Endothelial cell of umbilical vein (primary cell): Measurements from ENCODE around the gene ZDHHC23. TPM values are rescaled to one million over a fixed set of nuclear protein-coding genes. Genes with fewer than 3 reads are reported as not detected.

Experiments used
- BruUV-seq: library from RNA; stranded (reverse); fragments of 400-500 nt; replicated peaks from 2 replicates; lab custom pipeline; 2021; lab: Mats Ljungman, UMichigan
- CTCF ChIA-PET: fragments of 300-600, 350-600 bp; sonication (Branson Sonifier 250); formaldehyde crosslinking; loops from one replicate; lab custom pipeline; 2021; ENCODE audit warnings: antibody characterized with exemption, inconsistent platforms; lab: Charles Lee
- POLR2A ChIA-PET: fragments of 300-600, 350-600 bp; sonication (Branson Sonifier 250); formaldehyde crosslinking; loops from one replicate; lab custom pipeline; 2021; ENCODE audit warnings: antibody characterized with exemption, inconsistent platforms; lab: Charles Lee
- DNase-seq: peaks from one replicate; pipeline ENCODE4 v3.0.0-alpha.2; 2011; ENCODE audit warnings: low read depth, low spot score
- FAIRE-seq: peaks from 2 replicates; lab custom pipeline; 2011; peaks lifted over from hg19 to GRCh38; lab: Jason Lieb, UNC
- H2AFZ ChIP-seq: 2 replicates; pipeline ENCODE4 v1.6.0; 2012; ENCODE audit warnings: low read depth, low read length, control low read depth, inconsistent platforms
- H3K27ac ChIP-seq: 2 replicates; pipeline ENCODE4 v1.5.1; 2011; ENCODE audit warnings: low read depth, mild to moderate bottlenecking, control low read depth, low read length, moderate library complexity; ENCODE audit not compliant: insufficient read depth
- H3K27me3 ChIP-seq, 2 experiments: 2 replicates each; pipeline versions ENCODE4 v1.6.0 to v1.6.1; 2011; ENCODE audit warnings: low read length in 2 of 2, mixed read lengths in 1 of 2; ENCODE audit not compliant: control insufficient read depth in 2 of 2, insufficient read depth in 2 of 2
- H3K36me3 ChIP-seq, 2 experiments: 2 replicates in 1 of 2; 3 replicates in 1 of 2; pipeline ENCODE4 v1.5.1; 2011; ENCODE audit warnings: low read length in 2 of 2, mild to moderate bottlenecking in 1 of 2, moderate library complexity in 1 of 2; ENCODE audit not compliant: control insufficient read depth in 2 of 2, insufficient read depth in 2 of 2; ENCODE audit errors: extremely low read depth in 1 of 2
- H3K4me1 ChIP-seq: 3 replicates; pipeline ENCODE4 v1.5.1; 2011; ENCODE audit warnings: mild to moderate bottlenecking, low read length; ENCODE audit not compliant: control insufficient read depth, insufficient read depth; ENCODE audit errors: extremely low read depth
- H3K4me2 ChIP-seq: 2 replicates; pipeline ENCODE4 v1.6.1; 2011; ENCODE audit warnings: low read length, control low read depth, mixed read lengths; ENCODE audit not compliant: insufficient read depth
- H3K4me3 ChIP-seq, 3 experiments: fragments of 200-600 bp in 1 of 3; sonication (generic), shearing (Covaris generic) in 1 of 3; replicated peaks in 1 of 3; 2 replicates each; pipeline ENCODE4 v1.5.1; 2011 to 2016; ENCODE audit warnings: control low read depth in 3 of 3, low read length in 3 of 3, mild to moderate bottlenecking in 2 of 3, inconsistent platforms in 1 of 3, low read depth in 1 of 3, moderate library complexity in 1 of 3; ENCODE audit not compliant: insufficient read depth in 1 of 3
- H3K79me2 ChIP-seq: 2 replicates; pipeline ENCODE4 v1.6.0; 2012; ENCODE audit warnings: low read length, inconsistent platforms; ENCODE audit not compliant: control insufficient read depth, insufficient read depth
- H3K9ac ChIP-seq: replicated peaks from 2 replicates; pipeline ENCODE3; 2011; ENCODE audit warnings: low read length, control low read depth; ENCODE audit not compliant: insufficient read depth; ENCODE audit errors: extremely low read depth
- H3K9me1 ChIP-seq: replicated peaks from 3 replicates; pipeline ENCODE4 v1.6.0; 2011; ENCODE audit warnings: mild to moderate bottlenecking, low read length; ENCODE audit not compliant: control insufficient read depth, insufficient read depth; ENCODE audit errors: extremely low read depth
- H3K9me3 ChIP-seq: replicated peaks from 2 replicates; pipeline ENCODE4 v1.5.1; 2012; ENCODE audit warnings: low read length, inconsistent platforms; ENCODE audit not compliant: control insufficient read depth, insufficient read depth
- H4K20me1 ChIP-seq: replicated peaks from 2 replicates; pipeline ENCODE3; 2011; ENCODE audit warnings: mild to moderate bottlenecking, low read length; ENCODE audit not compliant: control insufficient read depth, insufficient read depth; ENCODE audit errors: extremely low read depth
- EZH2 ChIP-seq: IDR thresholded peaks from 2 replicates; pipeline ENCODE4 v1.6.1; 2012; ENCODE audit warnings: borderline replicate concordance, low read depth, mild to moderate bottlenecking, moderate library complexity, low read length, inconsistent platforms; ENCODE audit not compliant: severe bottlenecking
- FOS ChIP-seq: IDR thresholded peaks from 2 replicates; pipeline ENCODE4 v1.6.1; 2011; ENCODE audit warnings: mild to moderate bottlenecking, low read length, moderate library complexity, borderline replicate concordance; ENCODE audit not compliant: insufficient read depth
- GATA2 ChIP-seq: IDR thresholded peaks from 2 replicates; pipeline ENCODE4 v1.7.0; 2011; ENCODE audit warnings: low read depth, mild to moderate bottlenecking, moderate library complexity, mixed read lengths, low read length; ENCODE audit not compliant: insufficient read length, insufficient read depth
- JUN ChIP-seq: IDR thresholded peaks from 2 replicates; pipeline ENCODE4 v1.6.1; 2011; ENCODE audit warnings: borderline replicate concordance, low read depth; ENCODE audit not compliant: insufficient read length, insufficient read depth
- MYC ChIP-seq: IDR thresholded peaks from one replicate; pipeline ENCODE4 v1.6.1; 2011; ENCODE audit warnings: mild to moderate bottlenecking, low read depth, low read length
- POLR2A ChIP-seq: IDR thresholded peaks from 2 replicates; pipeline ENCODE4 v1.6.1; 2012; ENCODE audit warnings: low read depth, mild to moderate bottlenecking, control low read depth, low read length
- POLR2AphosphoS5 ChIP-seq: IDR thresholded peaks from 2 replicates; pipeline ENCODE4 v1.6.1; 2012; ENCODE audit warnings: low read depth, mild to moderate bottlenecking, control low read depth, low read length, moderate library complexity; ENCODE audit not compliant: insufficient read depth
- dilution Hi-C: fragments of 300-500 bp; cut with MboI; formaldehyde crosslinking; loops from one replicate; pipeline ENCODE4 v1.15.0; 2019; ENCODE audit warnings: low sequenced_read_pairs; ENCODE audit not compliant: extremely low pct_ligation_motif_present
- intact Hi-C: fragments of 100-400 bp; cut with micrococcal nuclease; formaldehyde crosslinking; loops from one replicate; pipeline ENCODE4 v1.10.0; 2022
- polyA plus RNA-seq, 4 experiments: library from polyadenylated mRNA; depleted of rRNA in 3 of 4; stranded (reverse) in 3 of 4; unstranded in 1 of 4; fragments of >200 nt; gene quantifications; 2 replicates each; pipeline versions ENCODE4 v1.2.1 to v1.2.3, GENCODE V29; 2011 to 2012; ENCODE audit warnings: missing spikeins in 1 of 4
- total RNA-seq: library from RNA; stranded (reverse); gene quantifications from 2 replicates; pipeline ENCODE4 v1.2.3, GENCODE V29; 2021
- TF ChIP-seq, protein P1 (sequence below): IDR thresholded peaks from 2 replicates; pipeline ENCODE4 v1.6.1; 2011; ENCODE audit not compliant: insufficient read depth, insufficient read length
- TF ChIP-seq, protein P2 (sequence below), 2 donors: IDR thresholded peaks; 1 replicate in 1 of 2; 2 replicates in 1 of 2; pipeline ENCODE4 v1.5.1; 2011; ENCODE audit warnings: low read length in 2 of 2, mild to moderate bottlenecking in 2 of 2, moderate library complexity in 2 of 2, control low read depth in 1 of 2, inconsistent platforms in 1 of 2, low read depth in 1 of 2; ENCODE audit not compliant: insufficient read depth in 1 of 2; ENCODE audit errors: extremely low read depth in 1 of 2

ZDHHC23 gene
- total and polyA plus RNA-seq, 2 donors (not counting 3 experiments of a cell fraction or from before 2014, with no cell fraction given): 0.99 to 3.2 TPM

DNA sequence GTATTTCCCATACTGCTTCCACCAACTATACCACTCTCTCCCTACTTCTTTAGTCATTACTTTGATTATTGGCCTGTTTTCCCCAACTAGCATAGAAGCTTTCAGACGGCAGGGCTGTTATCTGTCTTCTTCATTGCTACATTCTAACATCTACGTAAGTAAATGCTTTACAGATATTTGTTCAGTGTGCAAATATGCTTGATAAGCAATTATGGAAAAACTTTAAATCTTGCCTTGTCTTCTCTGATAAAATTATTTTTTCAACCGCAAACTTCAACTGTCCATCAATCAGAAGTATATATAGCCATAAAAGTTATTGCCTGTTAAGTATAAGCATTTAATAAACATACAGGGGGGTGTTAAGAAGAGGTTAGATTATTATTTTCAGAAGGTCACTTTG is 35.7 kb downstream of the ZDHHC23 start:
- Histone ChIP-seq H3K79me2 (no peaks in the 10 kb centered on the region), H3K27me3 (no peaks in the 10 kb centered on the region), H4K20me1 (no peaks in the 10 kb centered on the region), H3K4me1 (no peaks in the 10 kb centered on the region), H3K36me3 (no peaks in the 10 kb centered on the region), H3K9me3 (no peaks in the 10 kb centered on the region), H3K9me1 (no peaks in the 10 kb centered on the region), H3K4me3 (no peak overlapping the region), H3K9ac (no peak overlapping the region), H3K27ac (no peak overlapping the region), H2AFZ (no peak overlapping the region), H3K4me2 (no peak overlapping the region)
- intact Hi-C loops (no loop called here), dilution Hi-C loops (no loop called here)
- BruUV-seq: no TSS peak
- DNase-seq (no peak), FAIRE-seq (no peak)
- CTCF ChIA-PET: interaction anchor here (1.8 kb wide), 1 partner anchor 14 kb away, joined by 4 read pairs; no protein-coding TSS in a partner anchor
- TF ChIP-seq MYC: no peak
- no peak for TF ChIP-seq JUN
- TF ChIP-seq GATA2: no peak
- no peak for TF ChIP-seq POLR2A
- POLR2A ChIA-PET: no interaction called here

DNA sequence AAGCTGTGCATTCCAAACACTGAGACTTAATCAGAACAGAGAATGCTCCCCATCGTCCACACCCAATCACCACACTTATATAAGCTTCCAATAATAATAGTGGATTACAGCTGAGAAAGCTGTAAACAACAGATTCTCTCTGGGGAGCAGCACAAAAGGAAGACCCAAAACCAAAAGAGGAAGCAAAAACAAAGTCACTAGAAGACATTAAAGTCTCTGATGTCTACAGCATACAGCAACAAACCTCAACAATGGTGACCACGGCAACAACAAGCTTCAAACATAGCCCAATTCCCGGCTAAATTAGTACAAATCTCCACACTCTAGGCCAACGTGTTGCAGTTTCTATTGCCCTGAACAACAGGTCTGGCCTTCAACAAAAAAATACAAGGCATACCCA is 37.7 kb downstream of the ZDHHC23 start:
- dilution Hi-C loops: no loop called here
- BruUV-seq: no TSS peak
- no peaks in the 10 kb centered on the region for H3K79me2 ChIP-seq
- H3K9me3 ChIP-seq: no peaks in the 10 kb centered on the region
- no peak overlapping the region for H3K4me3 ChIP-seq
- H2AFZ ChIP-seq: no peak overlapping the region
- POLR2A ChIA-PET: no interaction called here
- H3K9ac ChIP-seq: no peak overlapping the region
- TF ChIP-seq POLR2AphosphoS5 (no peak), POLR2A (no peak), MYC (no peak), EZH2 (no peak), FOS (no peak), JUN (no peak), GATA2 (no peak)
- TF ChIP-seq, protein P1, sequence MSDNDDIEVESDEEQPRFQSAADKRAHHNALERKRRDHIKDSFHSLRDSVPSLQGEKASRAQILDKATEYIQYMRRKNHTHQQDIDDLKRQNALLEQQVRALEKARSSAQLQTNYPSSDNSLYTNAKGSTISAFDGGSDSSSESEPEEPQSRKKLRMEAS: no peak
- TF ChIP-seq, protein P2, sequence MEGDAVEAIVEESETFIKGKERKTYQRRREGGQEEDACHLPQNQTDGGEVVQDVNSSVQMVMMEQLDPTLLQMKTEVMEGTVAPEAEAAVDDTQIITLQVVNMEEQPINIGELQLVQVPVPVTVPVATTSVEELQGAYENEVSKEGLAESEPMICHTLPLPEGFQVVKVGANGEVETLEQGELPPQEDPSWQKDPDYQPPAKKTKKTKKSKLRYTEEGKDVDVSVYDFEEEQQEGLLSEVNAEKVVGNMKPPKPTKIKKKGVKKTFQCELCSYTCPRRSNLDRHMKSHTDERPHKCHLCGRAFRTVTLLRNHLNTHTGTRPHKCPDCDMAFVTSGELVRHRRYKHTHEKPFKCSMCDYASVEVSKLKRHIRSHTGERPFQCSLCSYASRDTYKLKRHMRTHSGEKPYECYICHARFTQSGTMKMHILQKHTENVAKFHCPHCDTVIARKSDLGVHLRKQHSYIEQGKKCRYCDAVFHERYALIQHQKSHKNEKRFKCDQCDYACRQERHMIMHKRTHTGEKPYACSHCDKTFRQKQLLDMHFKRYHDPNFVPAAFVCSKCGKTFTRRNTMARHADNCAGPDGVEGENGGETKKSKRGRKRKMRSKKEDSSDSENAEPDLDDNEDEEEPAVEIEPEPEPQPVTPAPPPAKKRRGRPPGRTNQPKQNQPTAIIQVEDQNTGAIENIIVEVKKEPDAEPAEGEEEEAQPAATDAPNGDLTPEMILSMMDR (IDR thresholded peaks at IDR 0.05; ENCODE audit: extremely low read depth in 1 of 2, insufficient read depth in 1 of 2, low read depth in 1 of 2, low read length in 2 of 2): no peak
- H3K27me3 ChIP-seq: no peaks in the 10 kb centered on the region
- DNase-seq: no peak
- FAIRE-seq: no peak
- no peaks in the 10 kb centered on the region for H3K9me1 ChIP-seq
- H4K20me1 ChIP-seq: no peaks in the 10 kb centered on the region
- no peaks in the 10 kb centered on the region for H3K36me3 ChIP-seq
- CTCF ChIA-PET: interaction anchor here (1.4 kb wide), 1 partner anchor 141 kb away, joined by 4 read pairs; no protein-coding TSS in a partner anchor
- no peaks in the 10 kb centered on the region for H3K4me1 ChIP-seq
- H3K4me2 ChIP-seq: no peak overlapping the region
- H3K27ac ChIP-seq: no peak overlapping the region
- intact Hi-C loops: no loop called here
